Kidney capillary endothelial cell (primary cell): ENCODE data around the gene ZNF445.
"Not testable (repeated sequence)": the region's sequence is repeated elsewhere in the genome, so short reads cannot be mapped to it uniquely, and the experiment has no call there.

ENCODE experiments used
- DNase-seq: peaks from one replicate; pipeline ENCODE4 v3.0.0-alpha.2; 2018; ENCODE audit warnings: low spot score

Gene ZNF445

DNA sequence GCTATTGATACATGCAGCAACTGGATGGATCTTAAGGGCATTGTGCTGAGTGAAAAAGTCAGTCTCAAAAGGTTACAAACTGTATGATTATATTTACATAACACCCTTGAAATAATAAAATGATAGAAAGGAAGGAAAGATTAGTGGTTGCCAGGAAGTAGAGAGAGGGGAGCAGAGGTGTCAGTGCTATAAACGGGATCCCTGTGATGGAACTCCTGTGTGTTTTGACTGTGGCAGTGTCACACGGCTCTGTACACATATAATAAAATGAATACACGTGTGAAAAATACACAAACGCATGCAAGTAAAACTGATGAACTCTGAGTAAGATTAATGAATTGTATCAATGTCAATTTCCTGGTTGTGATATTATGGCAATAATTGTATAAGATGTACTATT lies 78.6 kb downstream of the ZNF445 start:
- DNase-seq = no peak

DNA sequence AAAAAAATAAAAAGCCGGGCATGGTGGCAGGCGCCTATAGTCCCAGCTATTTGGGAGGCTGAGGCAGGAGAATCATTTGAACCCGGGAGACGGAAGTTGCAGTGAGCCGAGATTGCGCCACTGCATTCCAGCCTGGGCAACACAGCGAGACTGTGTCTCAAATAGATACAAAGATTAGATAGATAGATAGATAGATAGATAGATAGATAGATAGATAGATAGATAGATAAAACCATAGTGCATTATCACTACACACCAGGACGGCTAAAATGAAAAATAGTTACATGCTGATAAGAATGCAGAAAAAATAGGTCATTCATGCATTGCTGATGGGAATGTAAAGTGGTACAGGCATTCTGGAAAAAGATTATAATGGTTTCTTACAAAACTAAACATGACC lies 79.2 kb downstream of the ZNF445 start:
- DNase-seq = not testable (repeated sequence)

DNA sequence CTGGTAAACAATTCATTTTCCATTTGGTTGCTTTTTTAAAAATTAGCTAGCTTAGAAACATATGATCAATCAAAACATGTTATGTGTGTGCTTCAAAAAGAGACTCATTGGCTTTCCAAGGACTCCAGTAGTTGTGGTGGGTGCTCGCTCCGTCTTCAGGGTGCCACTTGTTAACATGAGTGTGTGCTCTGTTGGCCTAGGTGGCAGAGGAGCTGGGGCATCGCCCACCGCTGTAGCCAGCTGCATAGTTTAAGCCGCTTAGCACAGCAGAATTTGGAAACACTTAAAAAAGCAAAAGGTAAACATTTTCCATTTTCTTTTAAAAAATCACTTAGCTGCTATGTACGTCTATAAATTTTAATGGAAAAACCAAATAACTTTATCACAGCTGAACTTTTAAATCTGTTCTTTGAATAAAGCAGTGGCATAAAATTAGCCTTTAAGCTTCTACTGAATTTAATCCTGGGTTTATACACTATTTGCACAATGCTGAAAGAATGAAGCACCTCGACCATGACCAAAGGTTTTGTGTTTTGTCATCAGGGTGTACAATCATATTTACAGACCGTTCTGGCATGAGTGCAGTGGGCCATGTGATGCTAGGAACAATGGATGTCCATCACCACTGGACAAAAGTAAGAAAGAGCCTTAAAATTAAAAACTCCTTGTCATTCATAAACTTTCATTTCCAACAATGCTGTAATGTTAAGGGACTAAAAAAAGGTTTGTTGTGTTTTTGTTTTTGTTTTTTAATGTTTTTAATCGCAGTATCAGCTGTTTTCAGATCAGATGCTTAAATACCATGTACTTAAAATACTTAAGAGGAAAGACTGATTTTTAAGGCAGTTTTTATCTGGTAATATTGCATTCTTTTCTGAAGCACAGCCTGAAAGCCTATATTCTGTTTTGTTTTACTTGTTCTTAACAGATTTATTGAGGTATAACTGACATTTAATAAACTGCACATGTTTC lies 81.0 kb downstream of the ZNF445 start:
- no peak for DNase-seq

DNA sequence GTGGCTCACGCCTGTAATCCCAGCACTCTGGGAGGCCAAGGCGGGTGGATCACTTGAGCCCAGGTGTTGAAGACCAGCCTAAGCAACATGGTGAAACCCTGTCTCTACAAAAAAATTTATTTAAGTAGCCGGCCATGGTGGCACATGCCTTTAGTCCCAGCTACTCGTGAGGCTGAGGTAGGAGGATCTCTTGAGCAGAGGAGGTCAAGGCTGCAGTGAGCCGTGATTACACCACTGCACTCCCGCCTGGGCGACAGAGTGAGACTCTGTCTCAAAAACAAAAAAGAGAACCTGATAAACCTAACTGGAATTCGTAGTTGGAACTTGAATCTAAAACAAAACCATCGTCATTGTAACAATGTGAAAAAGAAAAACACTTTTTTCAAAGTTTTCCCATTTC lies 81.8 kb downstream of the ZNF445 start:
- DNase-seq = no peak

DNA sequence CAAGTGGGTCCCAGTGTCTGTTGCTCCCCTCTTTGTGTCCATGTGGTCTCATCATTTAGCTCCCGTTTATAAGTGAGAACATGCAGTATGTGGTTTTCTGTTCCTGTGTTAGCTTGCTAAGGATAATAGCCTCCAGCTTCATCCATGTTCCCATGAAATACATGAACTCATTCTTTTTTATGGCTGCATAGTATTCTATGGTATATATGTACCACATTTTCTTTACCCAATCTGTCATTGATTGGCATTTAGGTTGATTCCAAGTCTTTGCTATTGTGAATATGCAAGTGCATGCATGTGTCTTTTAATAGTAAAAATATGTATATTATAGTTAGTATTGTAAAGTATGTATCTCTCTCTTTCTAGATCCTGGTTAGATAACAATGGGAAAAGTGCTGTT lies 85.0 kb downstream of the ZNF445 start:
- no peak for DNase-seq

DNA sequence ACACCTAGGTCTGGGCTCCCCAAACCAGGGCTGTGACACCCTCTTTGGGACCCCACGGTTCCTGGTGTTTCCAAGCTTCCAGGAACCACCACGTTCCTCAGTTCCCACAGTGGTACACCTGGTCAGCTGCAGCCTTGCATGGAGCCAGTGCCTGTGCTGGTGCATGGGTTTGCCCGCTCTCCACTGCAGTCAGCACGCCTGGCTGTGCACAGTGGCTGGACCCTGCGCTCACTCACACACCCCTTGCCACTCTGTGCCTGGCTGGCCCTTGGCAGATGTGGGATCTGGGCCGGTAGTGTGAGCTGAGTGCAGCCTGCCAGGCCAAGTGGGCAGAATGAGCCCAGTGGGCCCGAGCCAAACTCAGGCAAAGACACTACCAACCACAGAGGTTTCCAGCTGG lies 90.1 kb downstream of the ZNF445 start:
- DNase-seq = no peak
